Fibroblast of lung (primary cell): Measurements from ENCODE around the gene MAML3.

Experiments used
- CTCF ChIP-seq, 2 donors: IDR thresholded peaks in 1 of 2; conservative IDR thresholded peaks in 1 of 2; 1 replicate in 1 of 2; 2 replicates in 1 of 2; pipeline ENCODE4 v1.5.1; 2011 to 2012; ENCODE audit warnings: low read length in 2 of 2, control low read depth in 1 of 2, inconsistent platforms in 1 of 2, low read depth in 1 of 2, mild to moderate bottlenecking in 1 of 2
- EZH2 ChIP-seq: IDR thresholded peaks from 2 replicates; pipeline ENCODE4 v1.5.1; 2012; ENCODE audit warnings: low read length, control low read depth, mild to moderate bottlenecking; ENCODE audit errors: missing control alignments

DNA sequence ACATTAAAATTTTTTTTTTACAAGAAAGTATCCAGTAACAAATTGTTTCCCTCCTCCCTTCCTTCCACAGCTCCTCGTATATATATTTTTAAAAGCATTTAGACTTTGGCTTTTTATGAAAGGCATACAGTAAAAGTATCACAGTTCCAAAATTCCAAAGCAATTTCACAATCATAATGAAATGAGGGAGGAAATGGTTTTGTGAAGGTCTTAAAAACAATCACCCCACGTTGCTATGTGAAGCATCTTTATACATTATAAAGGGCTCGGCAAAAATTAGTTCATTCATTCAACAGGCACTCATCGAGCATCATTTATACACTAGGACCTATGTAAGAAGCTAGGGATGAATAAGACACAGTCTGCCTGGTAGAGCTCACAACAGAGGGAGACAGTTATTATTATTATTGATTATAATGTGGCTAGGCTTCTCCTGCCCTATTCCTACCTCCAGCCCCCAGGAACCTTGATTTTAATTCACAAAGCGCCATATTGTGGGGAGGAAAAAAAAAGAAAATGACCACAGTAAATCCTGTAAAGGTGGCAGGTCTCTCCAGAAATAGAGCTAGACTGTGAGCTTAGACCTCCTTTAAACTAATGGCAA, 239.9 kb downstream of the MAML3 start:
- TF ChIP-seq EZH2 = no peak
- TF ChIP-seq CTCF (conservative IDR thresholded peaks at IDR 0.05 in 1 of 2, IDR thresholded peaks at IDR 0.05 in 1 of 2; ENCODE audit: low read depth in 1 of 2, low read length in 2 of 2) = no peak
